ENCODE measurements around the gene LCP2. TPM values are rescaled to one million over a fixed set of nuclear protein-coding genes. Genes with fewer than 3 reads are reported as not detected.

LCP2 gene
- total and polyA plus RNA-seq, 2 of the 8 experiments (the other 6 are each of a cell fraction or from before 2014, with no cell fraction given), result 0.26 to 0.33 TPM

DNA sequence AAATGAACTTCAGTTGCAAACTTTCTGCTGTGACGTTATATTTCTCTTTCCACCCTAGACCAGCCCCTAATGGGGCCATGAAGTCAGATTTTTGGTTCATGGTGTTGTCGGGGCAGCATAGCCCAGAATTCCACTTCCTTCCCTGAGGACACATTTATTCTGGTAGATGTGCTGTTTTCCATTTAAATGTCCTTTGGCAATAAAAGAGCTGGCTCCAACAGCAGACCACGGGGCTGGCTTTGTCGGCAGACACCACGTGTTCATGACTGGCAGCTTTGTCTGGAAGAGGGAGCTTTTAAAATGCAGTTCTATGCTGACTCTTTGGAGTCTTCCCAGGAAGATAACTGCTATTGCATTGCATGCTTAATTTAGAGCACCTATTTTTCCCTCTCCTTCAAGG, 17.6 kb upstream of the LCP2 start:
- Histone ChIP-seq H2BK15ac (ENCODE audit: low read length) (0 out of 2 replicates have a peak overlapping the region, but pooled peaks have one; percentile 11), H2AFZ (ENCODE audit: low read length) (no peak overlapping the region), H2BK120ac (replicated peaks; ENCODE audit: low read depth, low read length) (no peak overlapping the region), H3K79me1 (ENCODE audit: low read depth, low read length) (no peaks in the 10 kb centered on the region), H3K79me2 (ENCODE audit: control insufficient read depth in 1 of 2, insufficient read depth in 2 of 2, low read length in 2 of 2) (no peaks in the 10 kb centered on the region), H2BK12ac (ENCODE audit: low read depth, low read length) (no peak overlapping the region), H3K56ac (replicated peaks; ENCODE audit: insufficient read length, low read depth, low read length) (no peak overlapping the region), H2AK5ac (ENCODE audit: low read depth, low read length) (no peak overlapping the region), H3K36me3 (ENCODE audit: control insufficient read depth in 2 of 4, insufficient read depth in 4 of 4, low read length in 3 of 4) (no peaks in the 10 kb centered on the region), H3K4me3 (ENCODE audit: extremely low read depth in 1 of 4, insufficient read depth in 2 of 4, low read depth in 3 of 4, low read length in 4 of 4) (no peak overlapping the region), H3K18ac (ENCODE audit: extremely low read depth, low read length) (no peak overlapping the region), H3K9me3 (ENCODE audit: insufficient read depth in 2 of 2, low read depth in 1 of 2, low read length in 1 of 2) (no peaks in the 10 kb centered on the region), H3K23me2 (ENCODE audit: low read depth, low read length) (no peaks in the 10 kb centered on the region), H4K20me1 (replicated peaks in 1 of 2; ENCODE audit: control insufficient read depth in 1 of 2, insufficient read depth in 2 of 2, low read length in 2 of 2) (no peaks in the 10 kb centered on the region), H3K27ac (ENCODE audit: low read depth, low read length) (no peak overlapping the region), H3K4me2 (ENCODE audit: insufficient read depth in 1 of 2, low read depth in 2 of 2, low read length in 2 of 2) (no peak overlapping the region), H3K23ac (ENCODE audit: insufficient read length) (no peak overlapping the region), H3K4me1 (replicated peaks in 1 of 4; ENCODE audit: control insufficient read depth in 3 of 4, insufficient read depth in 4 of 4, low read length in 3 of 4) (peaks cover 0 to 6% (median 1%) of the 10 kb centered on the region in 4 experiments; a peak in 5 of 7 replicates), H3K14ac (ENCODE audit: insufficient read length) (no peak overlapping the region), H2BK20ac (ENCODE audit: low read length) (no peak overlapping the region), H4K5ac (ENCODE audit: insufficient read length, low read depth, low read length) (no peak overlapping the region), H3K9ac (replicated peaks in 1 of 4; ENCODE audit: extremely low read depth in 1 of 4, low read depth in 3 of 4, low read length in 3 of 4) (no peak overlapping the region), H4K8ac (ENCODE audit: extremely low read depth, insufficient read depth, low read length) (no peak overlapping the region), H3K27me3 (replicated peaks in 1 of 4; ENCODE audit: control insufficient read depth in 3 of 4, extremely low read depth in 1 of 4, insufficient read depth in 3 of 4, low read length in 3 of 4) (no peaks in the 10 kb centered on the region), H3K4ac (replicated peaks; ENCODE audit: insufficient read length, low read depth, low read length) (no peak overlapping the region), H2BK5ac (ENCODE audit: low read depth, low read length) (no peak overlapping the region), H4K91ac (replicated peaks; ENCODE audit: insufficient read length, low read length) (no peak overlapping the region)
- FAIRE-seq, result no peak
- no peak for DNase-seq (ENCODE audit: low read depth in 1 of 2, low spot score in 2 of 2)
- ChIA-PET CTCF (ENCODE audit: partially characterized antibody) (interaction anchor here (1.0 to 2.3 kb wide), 10 partner anchors 9 to 113 kb away, joined by 3 to 11 read pairs (median 4); no protein-coding TSS in a partner anchor), POLR2A (ENCODE audit: partially characterized antibody) (interaction anchor here (1.2 kb wide), 1 partner anchor 12 kb away, joined by 3 read pairs; no protein-coding TSS in a partner anchor)
- WGBS, 2 experiments (ENCODE audit: extremely low coverage in 1 of 2, insufficient coverage in 1 of 2, insufficient read length in 1 of 2, insufficient replicate concordance in 2 of 2, low coverage in 1 of 2, low lambda C conversion rate in 2 of 2, missing lambda C conversion rate in 1 of 2), result 81% methylated on average over 5 of the region's 5 CpGs; no CpG with 5 or more reads in 1 of the 2 experiments
- TF ChIP-seq EP300 (IDR thresholded peaks at IDR 0.05; ENCODE audit: borderline replicate concordance in 1 of 2, low read depth in 2 of 2, low read length in 2 of 2), result no peak
- TF ChIP-seq RBBP5 (IDR thresholded peaks at IDR 0.05; ENCODE audit: borderline replicate concordance, low read depth, low read length), result no peak
- TF ChIP-seq HDAC6 (IDR thresholded peaks at IDR 0.05; ENCODE audit: low read depth, low read length), result no peak
- no peak for TF ChIP-seq SRF (IDR thresholded peaks at IDR 0.05; ENCODE audit: low read depth, low read length)
- no peak for TF ChIP-seq BACH1 (IDR thresholded peaks at IDR 0.05; ENCODE audit: low read length)
- TF ChIP-seq PHF8 (conservative IDR thresholded peaks at IDR 0.05; ENCODE audit: low read depth, low read length), result no peak
- no peak for TF ChIP-seq KDM4A (IDR thresholded peaks at IDR 0.05; ENCODE audit: low read depth, low read length, severe bottlenecking)
- TF ChIP-seq BCL11A (IDR thresholded peaks at IDR 0.05; ENCODE audit: low read depth in 2 of 2, low read length in 2 of 2), result no peak
- TF ChIP-seq SIN3A (conservative IDR thresholded peaks at IDR 0.05 in 1 of 2, IDR thresholded peaks at IDR 0.05 in 1 of 2; ENCODE audit: low read depth in 1 of 2, low read length in 2 of 2), result no peak
- no peak for TF ChIP-seq ASH2L (IDR thresholded peaks at IDR 0.05; ENCODE audit: low read length)

Measured in H1 (cell line).